Stimulated activated CD8-positive, alpha-beta memory T cell treated with anti-CD3 and anti-CD28 coated beads, Interleukin-4, amount 100 ng/mL, for 24 hours (primary cell): ENCODE results near the gene GRIK4.
"Not testable (repeated sequence)": the region's sequence is repeated elsewhere in the genome, so short reads cannot be mapped to it uniquely, and the experiment has no call there.

ENCODE experiments used
- DNase-seq: peaks from one replicate; pipeline ENCODE4 v3.0.0-alpha.2; 2020; ENCODE audit warnings: low read depth

Gene GRIK4

DNA sequence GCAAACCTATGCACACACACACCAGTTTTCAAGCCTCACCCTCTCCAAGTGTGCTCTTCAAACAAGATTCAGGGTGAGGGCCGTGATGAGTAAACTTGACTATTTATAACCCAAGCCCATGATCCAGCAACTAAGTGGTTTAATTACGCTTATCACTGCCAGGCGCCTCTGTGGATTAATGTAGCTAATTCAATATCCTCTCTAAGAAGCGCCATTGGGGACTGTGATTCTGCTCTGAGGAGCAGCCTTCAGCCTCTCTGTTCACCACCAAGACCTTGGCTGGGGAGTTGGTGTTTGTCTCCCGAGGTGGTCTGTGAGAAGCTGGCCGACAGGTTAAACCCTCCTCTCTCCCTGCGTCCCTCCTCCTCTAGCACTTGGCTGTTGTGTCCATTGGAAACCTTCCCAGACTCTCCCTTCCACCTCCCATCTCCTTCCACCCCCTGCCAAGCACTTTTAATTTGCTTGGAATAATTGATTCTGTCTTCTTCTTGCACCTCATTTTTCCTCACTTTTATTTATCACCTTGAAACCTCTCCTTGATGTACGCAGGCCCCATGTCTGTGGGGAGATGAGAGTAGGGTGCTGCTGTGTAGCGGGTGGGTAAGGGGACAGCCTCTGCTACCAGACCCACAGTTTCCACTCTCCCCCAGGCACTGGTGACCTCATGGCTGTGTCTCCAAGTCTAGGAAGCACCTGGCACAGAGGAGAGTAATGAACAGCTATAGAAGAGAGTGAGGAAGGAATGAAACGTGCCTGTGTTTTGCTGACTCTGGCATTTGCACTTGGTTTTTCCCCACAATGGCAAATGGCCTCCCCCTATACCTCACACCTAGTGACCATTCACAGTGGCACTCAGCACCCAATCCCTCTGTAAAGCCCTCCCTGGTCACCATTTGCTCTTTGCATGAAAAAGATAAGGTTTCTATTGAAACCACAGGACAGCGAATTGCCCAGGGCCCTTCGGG is 236.6 kb downstream of the GRIK4 start:
- no peak for DNase-seq

DNA sequence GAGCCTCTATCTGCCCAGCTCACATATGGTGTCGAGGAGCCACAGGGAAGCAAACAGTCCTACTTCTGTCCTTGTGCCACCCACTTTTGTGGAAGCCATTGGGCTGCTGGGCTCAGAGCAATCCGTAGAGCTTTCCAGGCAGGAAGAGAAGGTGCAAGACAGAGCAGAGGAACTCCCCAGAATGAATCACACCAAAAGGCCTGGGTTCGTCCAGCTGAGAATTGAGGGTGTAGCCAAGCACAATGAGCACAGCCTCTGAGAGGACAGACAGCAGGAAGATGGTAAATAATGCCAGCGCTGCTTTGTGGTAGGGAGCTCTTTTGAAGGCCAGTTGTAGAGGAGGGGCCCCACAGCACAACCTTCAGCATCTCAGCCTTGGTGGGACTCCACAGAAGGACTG is 237.8 kb downstream of the GRIK4 start:
- no peak for DNase-seq

DNA sequence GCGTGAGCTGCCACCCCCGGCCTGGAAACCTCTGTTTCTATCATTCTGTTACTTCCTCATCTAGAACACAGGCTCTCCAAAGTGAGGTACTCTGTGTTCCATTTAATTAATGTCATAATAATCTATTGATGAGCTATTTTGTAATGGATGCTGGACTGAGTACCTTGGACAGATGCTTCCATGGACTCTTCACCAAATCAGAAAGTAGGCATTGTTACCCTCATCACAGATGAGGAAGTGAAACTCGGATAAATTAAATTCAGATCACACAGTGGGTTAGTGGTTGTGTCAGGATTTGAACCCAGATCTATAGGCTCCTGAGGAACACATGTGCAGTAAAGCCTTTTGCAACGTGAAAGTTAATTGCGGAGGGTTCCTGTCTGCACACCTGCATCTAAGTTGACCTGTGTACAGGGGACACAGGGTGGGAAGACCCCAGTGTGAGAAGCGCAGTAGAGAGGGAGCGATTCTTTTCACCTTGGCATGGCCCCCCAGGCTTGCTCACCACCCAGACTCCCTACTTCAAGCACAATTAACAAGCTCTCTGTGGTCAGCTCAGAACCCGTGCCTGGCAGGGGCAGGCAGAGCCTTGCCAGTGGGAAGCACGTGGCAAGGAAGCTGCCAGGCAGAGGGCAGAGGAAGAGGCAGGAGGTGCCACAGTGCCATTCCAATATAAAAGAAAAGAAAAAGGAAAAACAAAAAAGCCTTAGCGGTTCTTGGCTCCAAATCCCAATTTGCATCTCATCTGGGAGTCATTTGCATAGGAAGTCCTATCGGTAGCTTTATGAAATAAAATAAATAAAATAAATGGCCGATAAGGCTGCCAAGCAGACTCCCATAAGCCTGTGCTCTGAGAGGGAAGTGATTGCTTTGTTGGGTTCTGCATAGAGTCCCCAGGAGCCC is 239.3 kb downstream of the GRIK4 start:
- DNase-seq: no peak

DNA sequence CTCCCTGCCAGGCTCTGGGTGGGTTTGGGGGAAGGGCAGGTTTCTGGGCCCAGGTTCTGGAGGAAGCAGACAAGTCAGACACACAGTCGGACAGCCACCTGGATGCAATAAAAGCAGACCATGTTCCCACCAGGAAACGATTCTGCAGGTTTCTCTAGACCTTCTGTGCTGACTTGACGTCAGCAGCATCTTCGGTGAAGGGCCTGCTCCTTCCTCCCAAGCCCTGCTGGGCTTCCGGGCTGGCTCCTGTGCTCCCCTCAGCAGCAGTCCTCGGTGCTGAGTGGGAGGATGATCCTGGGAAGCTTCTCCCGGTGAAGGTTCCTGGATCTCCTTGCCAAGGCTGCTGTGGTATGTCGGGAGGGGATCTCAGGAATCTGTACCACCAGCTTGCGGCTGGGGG is 240.0 kb downstream of the GRIK4 start:
- DNase-seq: no peak

DNA sequence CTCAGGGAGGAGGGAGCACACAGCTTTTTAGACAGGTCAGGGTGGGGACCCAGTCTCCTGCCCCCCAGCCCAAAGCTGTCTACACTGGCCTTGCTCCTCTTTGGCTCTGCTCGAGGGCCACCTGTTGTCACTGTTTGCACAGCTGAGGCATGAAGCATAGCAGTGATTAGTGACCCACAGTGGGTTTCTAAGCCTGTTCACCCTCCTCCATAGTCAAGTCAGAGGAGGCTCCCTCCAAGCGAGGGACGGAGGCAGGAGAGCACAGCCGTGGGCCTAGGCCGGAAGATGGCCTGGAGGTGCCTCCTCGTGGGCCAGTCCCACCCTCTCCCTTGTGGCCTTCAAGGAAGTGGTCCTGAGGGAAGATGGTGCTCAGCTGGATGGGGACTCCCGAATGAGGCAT is 241.1 kb downstream of the GRIK4 start:
- no peak for DNase-seq

DNA sequence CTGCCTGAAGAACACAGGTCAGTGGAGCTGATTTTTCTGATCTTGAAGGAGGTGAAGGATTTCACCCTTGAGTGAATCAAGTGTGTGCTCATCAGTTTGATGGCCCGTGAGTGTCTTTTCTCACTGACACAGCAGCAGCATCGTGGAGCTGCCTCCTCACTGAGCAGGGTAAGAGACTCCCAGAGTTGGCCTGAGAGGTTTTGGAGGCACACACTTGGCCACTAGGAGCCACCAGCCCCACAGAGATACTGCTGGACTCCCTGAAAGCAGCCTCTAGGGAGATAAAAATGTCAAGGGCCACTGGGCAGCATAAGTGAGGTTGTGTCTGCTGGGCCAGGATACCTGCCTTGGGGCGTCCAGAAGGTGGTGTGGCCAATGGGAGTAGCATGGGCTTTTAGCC is 245.4 kb downstream of the GRIK4 start:
- no peak for DNase-seq

DNA sequence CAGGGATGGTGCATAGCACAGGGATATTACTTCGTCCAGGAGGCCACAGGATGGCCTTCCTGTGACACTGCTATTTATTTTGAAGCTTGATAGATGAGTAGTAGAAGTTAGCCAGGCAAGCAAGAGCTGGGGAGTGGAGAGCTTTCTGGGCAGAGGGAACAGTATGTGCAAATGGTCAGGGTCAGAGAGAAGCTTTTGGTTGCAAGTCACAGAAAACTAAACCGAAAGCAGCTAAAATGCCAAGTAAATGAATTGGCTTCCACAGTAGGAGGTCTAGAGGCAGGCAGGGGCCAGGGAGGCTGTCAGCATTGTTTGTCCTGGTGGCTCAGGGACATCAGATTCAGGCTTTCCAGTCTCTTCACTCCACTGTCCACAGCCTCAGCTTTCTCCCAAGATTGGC is 247.5 kb downstream of the GRIK4 start:
- no peak for DNase-seq

DNA sequence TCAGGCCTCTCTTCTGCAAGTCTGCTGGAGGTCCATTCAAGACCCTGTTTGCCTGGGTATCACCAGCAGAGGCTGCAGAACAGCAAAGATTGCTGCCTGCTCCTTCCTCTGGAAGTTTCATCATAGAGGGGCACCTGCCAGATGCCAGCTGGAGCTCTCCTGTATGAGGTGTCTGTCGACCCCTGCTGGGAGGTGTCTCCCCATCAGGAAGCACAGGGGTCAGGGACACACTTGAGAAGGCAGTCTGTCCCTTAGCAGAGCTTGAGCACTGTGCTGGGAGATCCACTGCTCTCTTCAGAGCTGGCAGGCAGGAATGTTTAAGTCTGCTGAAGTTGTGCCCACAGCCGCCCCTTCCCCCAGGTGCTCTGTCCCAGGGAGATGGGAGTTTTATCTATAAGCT is 254.2 kb downstream of the GRIK4 start:
- DNase-seq: not testable (repeated sequence)

DNA sequence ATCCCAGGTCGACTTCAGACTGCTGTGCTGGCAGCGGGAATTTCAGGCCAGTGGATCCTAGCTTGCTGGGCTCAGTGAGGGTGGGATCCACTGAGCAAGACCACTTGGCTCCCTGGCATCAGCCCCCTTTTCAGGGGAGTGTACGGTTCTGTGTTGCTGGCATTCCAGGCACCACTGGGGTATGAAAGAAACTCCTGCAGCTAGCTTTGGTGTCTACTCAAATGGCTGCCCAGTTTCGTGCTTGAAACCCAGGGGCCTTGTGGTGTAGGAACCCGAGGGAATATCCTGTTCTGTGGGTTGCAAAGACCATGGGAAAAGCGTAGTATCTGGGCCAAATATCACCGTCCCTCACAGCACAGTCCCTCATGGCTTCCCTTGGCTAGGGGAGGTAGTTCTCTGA is 254.8 kb downstream of the GRIK4 start:
- DNase-seq: no peak

DNA sequence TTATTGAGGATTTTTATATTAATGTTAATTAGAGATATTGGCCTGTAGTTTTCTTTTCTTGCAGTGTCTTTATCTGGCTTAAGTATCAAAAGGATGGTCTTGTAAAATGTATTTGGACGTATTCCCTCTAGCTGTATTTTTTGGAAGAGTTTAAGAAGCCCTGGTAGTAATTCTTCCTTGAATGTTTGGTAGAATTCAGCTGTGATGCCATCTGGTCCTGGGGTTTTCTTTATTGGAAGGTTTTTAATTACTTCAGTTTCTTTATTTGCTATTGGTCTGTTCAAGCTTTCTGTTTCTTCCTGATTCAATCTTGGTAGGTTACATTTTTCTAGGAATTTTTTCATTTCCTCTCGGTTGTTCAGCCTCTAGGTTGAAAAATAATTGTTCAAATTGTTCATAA is 257.4 kb downstream of the GRIK4 start:
- no peak for DNase-seq

DNA sequence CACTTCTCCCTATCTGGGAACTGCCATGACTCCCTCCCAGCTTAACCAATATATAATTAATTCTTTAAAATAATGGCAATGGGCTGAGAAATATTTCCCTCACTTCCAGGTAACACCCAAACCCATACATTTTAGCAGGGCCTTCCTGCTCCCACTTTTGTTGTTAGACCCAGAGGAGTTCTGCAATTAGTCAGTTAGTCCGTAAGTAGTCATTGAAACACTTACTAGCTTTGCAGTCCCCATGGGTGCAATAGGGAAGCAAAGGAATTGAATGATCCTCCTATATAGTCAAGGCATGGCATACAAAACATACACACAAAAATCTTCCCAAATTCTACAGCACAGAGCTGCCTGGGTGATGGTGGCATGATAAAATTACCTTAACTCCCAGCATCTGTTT is 258.4 kb downstream of the GRIK4 start:
- no peak for DNase-seq

DNA sequence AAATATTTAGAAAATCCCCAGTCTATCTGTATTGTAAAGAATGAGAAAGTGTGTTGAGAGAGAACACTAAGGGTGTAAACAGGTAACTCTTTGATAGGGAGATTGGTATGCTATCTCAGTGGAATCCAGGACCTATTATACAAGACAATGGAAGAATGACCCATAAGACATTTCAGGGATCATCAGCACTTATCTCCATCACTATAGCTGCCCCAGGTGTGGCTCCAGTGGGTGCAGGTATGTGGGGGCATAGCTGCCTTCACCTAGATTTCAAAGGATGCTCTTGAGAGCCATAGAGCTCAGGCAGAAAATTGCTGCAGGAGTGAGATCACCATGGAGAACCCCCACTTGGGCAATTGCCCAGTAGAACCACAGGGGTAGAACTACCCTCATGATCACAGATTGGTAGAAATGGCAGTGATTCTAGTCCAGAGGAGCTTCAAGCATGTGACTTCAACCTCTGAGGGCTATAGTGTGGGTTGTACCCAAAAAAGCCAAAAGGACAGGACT is 260.1 kb downstream of the GRIK4 start:
- DNase-seq: no peak

DNA sequence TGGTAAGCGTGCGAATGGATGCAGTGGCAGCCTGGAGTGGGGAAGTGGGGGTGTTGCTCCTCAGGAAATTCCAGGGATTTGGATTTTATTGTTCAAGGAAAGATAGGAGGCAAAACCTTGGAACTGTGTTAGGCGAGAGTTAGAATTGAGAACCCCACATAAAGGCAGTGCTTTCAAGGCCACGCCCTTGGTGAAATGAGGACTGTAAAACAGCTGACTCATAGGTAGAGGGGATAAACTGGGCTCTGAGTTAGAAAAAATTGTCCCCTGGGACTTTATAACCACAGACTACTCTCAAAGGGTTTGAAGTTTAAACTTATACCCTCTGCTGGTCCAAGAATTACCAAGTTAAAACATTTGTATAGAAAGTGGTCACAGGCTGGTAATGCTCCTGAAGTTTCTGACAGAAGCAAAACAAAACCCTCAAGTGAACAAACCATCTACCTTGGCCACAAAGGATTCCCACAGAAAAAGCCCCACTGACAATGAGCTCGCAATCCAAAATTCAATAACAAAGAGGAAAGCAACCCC is 262.0 kb downstream of the GRIK4 start:
- no peak for DNase-seq

DNA sequence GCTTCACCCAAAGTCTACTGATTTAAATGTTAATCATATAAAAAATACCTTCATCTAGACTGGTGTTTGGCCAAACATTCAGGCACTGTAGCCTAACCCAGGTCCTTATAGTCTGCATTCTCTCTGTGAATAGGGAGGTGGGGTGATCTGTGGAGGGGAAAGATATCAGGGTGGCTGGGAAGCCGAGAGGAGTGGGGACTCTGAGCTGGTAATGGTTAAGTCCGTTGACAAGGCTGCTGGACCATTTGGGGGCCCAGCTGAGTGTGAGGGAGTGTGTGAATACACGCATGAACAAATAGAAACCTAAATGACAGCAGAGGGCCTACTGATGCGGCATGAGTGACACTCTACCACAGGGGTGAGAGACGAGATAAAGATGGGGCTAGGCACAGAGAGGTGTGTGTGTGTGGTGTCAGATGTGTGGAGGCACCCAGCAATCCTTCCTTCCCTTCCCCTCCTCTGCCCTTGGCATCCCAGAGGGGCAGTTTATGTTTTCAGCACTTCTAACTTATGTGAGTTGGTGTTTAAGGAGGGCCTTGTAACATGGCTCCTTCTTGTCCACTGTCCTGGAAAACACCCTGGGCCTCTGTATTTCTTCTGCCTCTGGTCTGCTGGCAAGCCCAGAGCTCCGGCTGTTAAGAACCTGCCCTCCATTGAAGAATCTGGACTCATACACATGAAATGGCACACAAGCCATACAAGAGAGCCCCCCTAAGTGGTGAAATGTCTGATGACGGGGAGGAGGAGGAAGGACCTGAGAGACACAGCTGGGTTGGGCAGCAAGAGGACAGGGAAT is 263.2 kb downstream of the GRIK4 start:
- no peak for DNase-seq

DNA sequence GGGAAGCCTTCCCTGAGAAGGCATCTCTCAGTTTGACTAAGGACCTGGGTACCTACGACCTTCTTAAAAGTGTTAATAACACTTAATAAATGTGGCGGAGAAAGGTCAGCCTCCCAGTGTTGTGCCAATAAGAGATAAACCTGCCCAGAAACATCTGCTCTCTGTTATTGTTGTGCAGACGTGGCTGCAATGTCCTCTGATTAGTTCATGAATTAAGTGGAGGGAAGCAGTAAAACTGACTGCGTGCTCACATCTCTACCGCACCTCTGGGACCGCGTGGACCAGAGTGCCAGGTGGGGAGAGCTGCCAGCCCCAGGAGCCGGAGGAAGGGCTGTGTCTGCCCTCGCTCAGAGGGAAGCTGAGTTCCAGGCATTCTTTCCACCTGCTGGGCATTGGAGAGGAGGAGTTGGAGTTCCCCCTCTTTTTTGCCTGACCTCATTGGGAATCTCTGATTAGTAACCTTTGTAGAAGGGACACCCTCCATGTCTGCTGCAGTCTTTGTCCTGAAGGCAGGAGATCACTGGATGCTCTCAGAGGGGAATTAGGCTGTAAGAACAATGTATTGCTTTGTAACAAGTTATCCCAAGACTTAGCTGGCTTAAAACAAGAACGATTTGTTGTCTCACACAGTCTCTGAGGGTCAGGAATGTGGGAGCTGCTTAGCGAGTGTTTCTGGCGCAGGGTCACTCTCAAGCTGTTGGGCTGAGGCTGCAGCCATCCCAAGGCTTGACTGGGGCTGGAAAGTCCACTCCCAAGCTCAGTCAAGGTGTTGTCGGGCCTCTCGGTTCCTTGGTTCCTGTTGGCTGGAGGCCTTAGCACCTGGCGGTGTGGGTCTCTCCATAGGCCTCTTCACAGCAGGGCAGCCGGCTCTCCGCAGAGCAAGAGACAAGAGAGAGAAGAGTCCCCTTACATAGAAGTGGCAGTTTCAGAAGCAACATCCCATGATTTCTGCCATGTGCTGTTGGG is 264.7 kb downstream of the GRIK4 start:
- no peak for DNase-seq

DNA sequence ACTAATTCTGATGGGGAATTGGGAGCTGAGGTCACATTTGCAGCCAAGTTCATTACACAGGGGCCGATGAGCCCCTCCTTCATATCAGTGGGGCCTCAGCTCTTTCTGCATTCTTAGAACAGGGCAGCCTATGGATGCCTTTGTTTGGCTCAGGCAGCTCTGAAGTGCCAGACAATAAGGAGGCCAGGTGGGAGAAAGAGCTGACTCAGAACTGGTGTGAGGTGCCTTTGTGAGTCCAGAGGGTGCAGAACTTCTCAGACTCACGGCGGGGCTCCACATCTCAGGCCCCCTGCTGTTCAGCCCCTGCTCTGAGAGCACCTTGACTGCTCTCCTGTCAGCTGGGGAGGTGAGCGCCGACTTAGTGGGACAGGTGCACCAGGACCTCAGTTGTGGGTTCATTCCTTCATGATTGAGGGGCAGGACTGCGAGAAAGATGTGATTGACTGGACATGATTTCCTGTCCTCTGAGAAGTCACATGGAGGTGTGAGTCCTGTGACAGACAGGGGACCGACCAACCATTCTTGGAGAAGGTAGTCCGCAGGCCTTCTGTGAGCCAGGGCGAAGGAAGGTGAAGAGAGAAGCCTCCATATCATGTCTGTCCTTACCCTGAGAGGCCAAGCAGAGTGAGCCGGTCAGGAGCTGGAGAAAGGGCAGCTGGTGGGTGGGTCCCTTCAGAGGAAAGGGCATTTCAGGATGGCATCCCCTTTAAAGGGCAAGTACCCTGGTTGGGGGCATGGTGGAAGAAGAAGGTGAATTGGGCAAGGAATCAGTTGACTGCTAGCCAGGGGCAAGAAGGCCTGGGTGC is 267.3 kb downstream of the GRIK4 start:
- no peak for DNase-seq

DNA sequence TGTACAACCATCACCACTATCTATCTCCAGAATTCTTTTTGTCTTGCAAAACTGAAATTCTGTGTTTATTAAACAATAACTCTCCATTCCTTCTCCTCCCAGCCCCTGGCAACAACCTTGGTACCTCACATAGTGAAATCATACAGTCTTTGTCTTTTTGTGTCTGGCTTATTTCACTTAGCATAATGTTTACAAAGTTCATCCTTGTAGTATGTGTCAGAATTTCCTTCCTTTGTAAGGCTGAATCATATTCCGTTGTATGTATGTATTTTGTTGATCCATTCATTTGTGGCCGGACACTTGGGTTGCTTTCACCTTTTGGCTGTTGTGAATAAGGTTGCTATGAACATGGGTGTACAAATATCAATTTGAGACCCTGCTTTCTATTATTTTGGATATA is 268.7 kb downstream of the GRIK4 start:
- no peak for DNase-seq

DNA sequence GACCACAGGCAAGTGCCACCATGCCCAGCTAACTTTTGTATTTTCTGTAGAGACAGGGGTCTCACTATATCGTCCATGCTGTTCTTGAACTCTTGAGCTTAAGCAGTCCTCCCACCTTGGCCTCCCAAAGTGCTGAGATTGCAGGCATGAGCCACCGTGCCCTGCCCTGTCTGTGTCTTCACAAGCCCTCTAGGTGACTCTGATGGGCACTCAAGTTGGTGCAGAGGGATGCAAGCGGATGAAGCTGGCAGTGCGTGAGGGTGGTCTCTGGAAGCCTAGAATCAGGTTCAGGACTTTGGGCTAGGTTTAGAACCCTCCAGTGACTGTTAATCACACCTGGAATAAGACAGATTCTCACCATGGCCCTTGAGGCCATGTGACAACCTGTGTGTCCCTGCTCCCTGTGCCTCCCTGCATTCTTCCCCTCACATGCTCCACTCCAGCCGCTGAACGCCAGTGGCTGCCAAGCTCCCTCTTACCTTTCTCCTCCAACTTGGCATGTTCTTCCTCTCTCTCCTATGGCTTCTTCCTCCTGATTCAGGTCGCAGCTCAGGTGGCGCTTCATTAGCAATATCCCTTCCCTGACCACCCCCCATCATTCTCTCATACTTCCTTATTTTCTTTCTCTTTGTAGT is 270.1 kb downstream of the GRIK4 start:
- no peak for DNase-seq

DNA sequence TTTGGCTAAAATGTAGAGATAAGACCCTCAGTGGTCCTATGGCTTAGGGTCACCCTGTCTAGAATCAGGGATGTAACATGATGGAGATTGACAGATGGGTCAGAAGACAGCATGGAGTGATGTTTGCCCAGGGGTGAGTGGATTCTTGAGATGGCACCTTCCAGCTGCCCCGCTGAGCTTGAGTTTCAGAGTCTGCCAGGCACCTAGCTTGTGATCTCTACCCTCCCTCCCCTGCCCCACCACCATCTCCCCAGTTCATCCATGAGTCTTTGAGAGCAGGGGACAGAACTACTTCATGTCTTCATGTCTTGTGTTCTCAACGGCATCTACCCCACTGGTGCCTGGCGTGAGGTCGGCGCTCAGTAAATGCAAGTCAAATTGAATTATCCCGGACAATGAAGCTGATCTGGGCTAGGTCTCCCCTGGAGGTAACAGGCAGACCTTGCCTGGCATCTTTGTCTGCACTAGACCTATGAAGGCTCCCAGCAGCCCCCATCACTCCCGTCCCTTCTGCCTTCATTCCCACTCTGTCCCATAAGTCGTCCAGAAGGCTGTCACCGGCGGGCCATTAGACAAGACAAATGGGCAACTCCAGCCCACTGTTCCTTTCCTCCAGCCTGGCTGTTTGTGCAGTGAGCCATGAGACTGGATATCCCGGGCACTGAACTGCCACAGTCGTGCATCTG is 273.2 kb downstream of the GRIK4 start:
- DNase-seq: no peak
